Stimulated activated naive CD8-positive, alpha-beta T cell treated with anti-CD3 and anti-CD28 coated beads, Interleukin-15, Interleukin-2, amounts not matched to agents 100 U/mL and 50 U/mL, for 24 hours (primary cell): ENCODE results near the gene PPARA.
A peak's percentile ranks its signal among the peaks of the same experiment; 100 is the strongest.

ENCODE experiments used
- ATAC-seq: fragments of 150-1000 bp; cut with Tn5 transposase; one replicate; pipeline ENCODE4 v1.10.0; 2021
- DNase-seq: peaks from one replicate; pipeline ENCODE4 v3.0.0; 2021

Gene PPARA

GRCh38 chr22:46150034-46150654 lies at the start of gene PPARA:
TSS of gene PPARA (plus strand) at chr22:46150526. CDS start at chr22:46198384, 47,858 bp downstream.
- ATAC-seq, result peak; percentile 84
- DNase-seq, result peak; percentile 91

GRCh38 chr22:46102159-46102558 lies 48.2 kb upstream of the PPARA start:
- ATAC-seq (no peak), DNase-seq (no peak)

GRCh38 chr22:46102752-46103151 lies 47.6 kb upstream of the PPARA start:
- DNase-seq, result no peak
- ATAC-seq, result no peak

GRCh38 chr22:46103181-46103580 lies 47.1 kb upstream of the PPARA start:
- no peak for DNase-seq
- ATAC-seq, result no peak

- DNase-seq (no peak), ATAC-seq (no peak)
Measured at GRCh38 chr22:46103664-46104063, 46.7 kb upstream of the PPARA start.

GRCh38 chr22:46104170-46104880 lies 46.0 kb upstream of the PPARA start:
- DNase-seq, result no peak
- no peak for ATAC-seq

GRCh38 chr22:46104881-46105493 lies 45.3 kb upstream of the PPARA start:
- no peak for DNase-seq
- no peak for ATAC-seq

GRCh38 chr22:46105494-46106278 lies 44.6 kb upstream of the PPARA start:
- ATAC-seq (no peak), DNase-seq (no peak)

- ATAC-seq (no peak), DNase-seq (no peak)
Measured at GRCh38 chr22:46106279-46107022, 43.9 kb upstream of the PPARA start.

- ATAC-seq (no peak), DNase-seq (no peak)
Measured at GRCh38 chr22:46107089-46107664, 43.1 kb upstream of the PPARA start.

- no peak for DNase-seq
- ATAC-seq, result no peak
Measured at GRCh38 chr22:46107753-46108563, 42.4 kb upstream of the PPARA start.

GRCh38 chr22:46108564-46109473 lies 41.5 kb upstream of the PPARA start:
- DNase-seq, result no peak

GRCh38 chr22:46109474-46110003 lies 40.8 kb upstream of the PPARA start:
- no peak for DNase-seq
- ATAC-seq, result no peak

More at GRCh38 chr22:46108564-46109473, 41.5 kb upstream of the PPARA start:
- ATAC-seq, result no peak

GRCh38 chr22:46110215-46110614 lies 40.1 kb upstream of the PPARA start:
- ATAC-seq, result no peak
- peak; percentile 33 for DNase-seq

GRCh38 chr22:46111645-46112306 lies 38.5 kb upstream of the PPARA start:
- DNase-seq, result no peak
- ATAC-seq, result no peak

GRCh38 chr22:46112405-46112804 lies 37.9 kb upstream of the PPARA start:
- DNase-seq (no peak), ATAC-seq (no peak)

- ATAC-seq, result no peak
- no peak for DNase-seq
Measured at GRCh38 chr22:46113110-46113909, 37.0 kb upstream of the PPARA start.
